Neural cell (in vitro differentiated cells): ENCODE data around the gene RGP1.

ENCODE experiments used
- EP300 ChIP-seq: fragments of 450-650 bp; conservative IDR thresholded peaks from 2 replicates; pipeline ENCODE4 v1.6.1; 2014; ENCODE audit warnings: antibody characterized with exemption, mild to moderate bottlenecking, moderate library complexity; ENCODE audit not compliant: poor library complexity, severe bottlenecking
- EZH2 ChIP-seq: fragments of 200-600, 300-800 bp; shearing (Covaris generic), sonication (generic); IDR thresholded peaks from 2 replicates; pipeline ENCODE4 v1.6.1; 2014; ENCODE audit warnings: antibody characterized with exemption, low read length, borderline replicate concordance, mild to moderate bottlenecking; ENCODE audit not compliant: insufficient read depth, poor library complexity, severe bottlenecking
- MXI1 ChIP-seq: fragments of 450-650 bp; conservative IDR thresholded peaks from 2 replicates; pipeline ENCODE4 v1.6.1; 2014; ENCODE audit warnings: antibody characterized with exemption, mild to moderate bottlenecking; ENCODE audit not compliant: poor library complexity, severe bottlenecking
- POLR2AphosphoS5 ChIP-seq: IDR thresholded peaks from 2 replicates; pipeline ENCODE4 v1.6.1; 2012
- RAD21 ChIP-seq: fragments of 450-650 bp; conservative IDR thresholded peaks from 2 replicates; pipeline ENCODE4 v1.6.1; 2014; ENCODE audit warnings: antibody characterized with exemption, mild to moderate bottlenecking, moderate library complexity
- TAF1 ChIP-seq: IDR thresholded peaks from 2 replicates; pipeline ENCODE4 v1.6.1; 2012; ENCODE audit warnings: low read depth
- TF ChIP-seq, protein P1 (sequence below): fragments of 450-650 bp; IDR thresholded peaks from 2 replicates; pipeline ENCODE4 v1.5.1; 2014; ENCODE audit warnings: antibody characterized with exemption, mild to moderate bottlenecking, moderate library complexity; ENCODE audit not compliant: poor library complexity, severe bottlenecking
- TF ChIP-seq, protein P2 (sequence below): IDR thresholded peaks from 2 replicates; pipeline ENCODE4 v1.6.1; 2012; ENCODE audit warnings: borderline replicate concordance

DNA sequence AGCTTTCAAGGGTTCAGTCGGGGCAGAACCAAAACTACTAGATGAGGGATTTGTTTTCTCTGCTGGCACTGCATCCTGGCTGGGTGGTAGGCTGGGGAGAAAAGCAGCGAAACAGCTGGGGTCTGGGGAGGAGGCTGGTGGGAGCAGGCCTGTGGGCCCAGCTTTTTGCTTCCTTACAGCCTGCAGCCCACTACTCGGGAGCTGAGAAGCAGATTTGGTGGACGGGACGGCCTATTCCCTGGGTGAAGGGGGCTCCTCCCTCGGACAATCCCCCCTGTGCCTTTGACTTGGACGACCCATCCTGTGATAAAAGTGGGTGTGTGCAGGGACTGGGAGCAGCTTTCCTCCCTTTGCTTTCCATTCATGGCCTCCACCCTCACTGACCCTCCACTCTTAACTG, 51.4 kb downstream of the RGP1 start:
- TF ChIP-seq, protein P1, sequence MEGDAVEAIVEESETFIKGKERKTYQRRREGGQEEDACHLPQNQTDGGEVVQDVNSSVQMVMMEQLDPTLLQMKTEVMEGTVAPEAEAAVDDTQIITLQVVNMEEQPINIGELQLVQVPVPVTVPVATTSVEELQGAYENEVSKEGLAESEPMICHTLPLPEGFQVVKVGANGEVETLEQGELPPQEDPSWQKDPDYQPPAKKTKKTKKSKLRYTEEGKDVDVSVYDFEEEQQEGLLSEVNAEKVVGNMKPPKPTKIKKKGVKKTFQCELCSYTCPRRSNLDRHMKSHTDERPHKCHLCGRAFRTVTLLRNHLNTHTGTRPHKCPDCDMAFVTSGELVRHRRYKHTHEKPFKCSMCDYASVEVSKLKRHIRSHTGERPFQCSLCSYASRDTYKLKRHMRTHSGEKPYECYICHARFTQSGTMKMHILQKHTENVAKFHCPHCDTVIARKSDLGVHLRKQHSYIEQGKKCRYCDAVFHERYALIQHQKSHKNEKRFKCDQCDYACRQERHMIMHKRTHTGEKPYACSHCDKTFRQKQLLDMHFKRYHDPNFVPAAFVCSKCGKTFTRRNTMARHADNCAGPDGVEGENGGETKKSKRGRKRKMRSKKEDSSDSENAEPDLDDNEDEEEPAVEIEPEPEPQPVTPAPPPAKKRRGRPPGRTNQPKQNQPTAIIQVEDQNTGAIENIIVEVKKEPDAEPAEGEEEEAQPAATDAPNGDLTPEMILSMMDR, result no peak
- TF ChIP-seq EZH2, result no peak
- TF ChIP-seq RAD21, result no peak
- TF ChIP-seq, protein P2, sequence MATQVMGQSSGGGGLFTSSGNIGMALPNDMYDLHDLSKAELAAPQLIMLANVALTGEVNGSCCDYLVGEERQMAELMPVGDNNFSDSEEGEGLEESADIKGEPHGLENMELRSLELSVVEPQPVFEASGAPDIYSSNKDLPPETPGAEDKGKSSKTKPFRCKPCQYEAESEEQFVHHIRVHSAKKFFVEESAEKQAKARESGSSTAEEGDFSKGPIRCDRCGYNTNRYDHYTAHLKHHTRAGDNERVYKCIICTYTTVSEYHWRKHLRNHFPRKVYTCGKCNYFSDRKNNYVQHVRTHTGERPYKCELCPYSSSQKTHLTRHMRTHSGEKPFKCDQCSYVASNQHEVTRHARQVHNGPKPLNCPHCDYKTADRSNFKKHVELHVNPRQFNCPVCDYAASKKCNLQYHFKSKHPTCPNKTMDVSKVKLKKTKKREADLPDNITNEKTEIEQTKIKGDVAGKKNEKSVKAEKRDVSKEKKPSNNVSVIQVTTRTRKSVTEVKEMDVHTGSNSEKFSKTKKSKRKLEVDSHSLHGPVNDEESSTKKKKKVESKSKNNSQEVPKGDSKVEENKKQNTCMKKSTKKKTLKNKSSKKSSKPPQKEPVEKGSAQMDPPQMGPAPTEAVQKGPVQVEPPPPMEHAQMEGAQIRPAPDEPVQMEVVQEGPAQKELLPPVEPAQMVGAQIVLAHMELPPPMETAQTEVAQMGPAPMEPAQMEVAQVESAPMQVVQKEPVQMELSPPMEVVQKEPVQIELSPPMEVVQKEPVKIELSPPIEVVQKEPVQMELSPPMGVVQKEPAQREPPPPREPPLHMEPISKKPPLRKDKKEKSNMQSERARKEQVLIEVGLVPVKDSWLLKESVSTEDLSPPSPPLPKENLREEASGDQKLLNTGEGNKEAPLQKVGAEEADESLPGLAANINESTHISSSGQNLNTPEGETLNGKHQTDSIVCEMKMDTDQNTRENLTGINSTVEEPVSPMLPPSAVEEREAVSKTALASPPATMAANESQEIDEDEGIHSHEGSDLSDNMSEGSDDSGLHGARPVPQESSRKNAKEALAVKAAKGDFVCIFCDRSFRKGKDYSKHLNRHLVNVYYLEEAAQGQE, result no peak
- TF ChIP-seq POLR2AphosphoS5, result no peak
- no peak for TF ChIP-seq TAF1
- TF ChIP-seq EP300, result no peak
- TF ChIP-seq MXI1, result no peak
